GM19395 (cell line): ENCODE measurements around the gene AUTS2.

Experiments used
- ATAC-seq: cut with Tn5 transposase; IDR thresholded peaks from one replicate; pipeline ENCODE4 v1.9.1; 2021; ENCODE audit warnings: mild to moderate bottlenecking, moderate library complexity; ENCODE audit not compliant: unreplicated experiment

Gene AUTS2

GRCh38 chr7:69710768-69711438 is 112.6 kb downstream of the AUTS2 start:
- no peak for ATAC-seq

- ATAC-seq: peak; percentile 70
These were observed 116.8 kb downstream of the AUTS2 start for GRCh38 chr7:69714886-69715576.

GRCh38 chr7:69717221-69717620 is 118.9 kb downstream of the AUTS2 start:
- ATAC-seq: no peak

- ATAC-seq: no peak
These were observed 121.4 kb downstream of the AUTS2 start for GRCh38 chr7:69719717-69720116.

- no peak for ATAC-seq
These were observed 124.6 kb downstream of the AUTS2 start for GRCh38 chr7:69722843-69723242.

GRCh38 chr7:69723663-69724062 is 125.4 kb downstream of the AUTS2 start:
- no peak for ATAC-seq

GRCh38 chr7:69728304-69728703 is 130.0 kb downstream of the AUTS2 start:
- no peak for ATAC-seq

- ATAC-seq: no peak
These were observed 133.9 kb downstream of the AUTS2 start for GRCh38 chr7:69732203-69732602.

GRCh38 chr7:69735582-69735981 is 137.3 kb downstream of the AUTS2 start:
- ATAC-seq: no peak

GRCh38 chr7:69736126-69736810 is 138.0 kb downstream of the AUTS2 start:
- ATAC-seq: no peak

GRCh38 chr7:69738396-69738951 is 140.2 kb downstream of the AUTS2 start:
- peak; percentile 74 for ATAC-seq

- peak; percentile 70 for ATAC-seq
These were observed 140.9 kb downstream of the AUTS2 start for GRCh38 chr7:69739190-69739589.

GRCh38 chr7:69739931-69740431 is 141.7 kb downstream of the AUTS2 start:
- peak; percentile 40 for ATAC-seq

- ATAC-seq: no peak
These were observed 144.0 kb downstream of the AUTS2 start for GRCh38 chr7:69742237-69742636.

- no peak for ATAC-seq
These were observed 145.2 kb downstream of the AUTS2 start for GRCh38 chr7:69743436-69743835.

GRCh38 chr7:69744026-69744425 is 145.8 kb downstream of the AUTS2 start:
- ATAC-seq: no peak

GRCh38 chr7:69746383-69746782 is 148.1 kb downstream of the AUTS2 start:
- ATAC-seq: no peak

GRCh38 chr7:69747144-69747543 is 148.9 kb downstream of the AUTS2 start:
- no peak for ATAC-seq

GRCh38 chr7:69748530-69748929 is 150.3 kb downstream of the AUTS2 start:
- ATAC-seq: no peak

GRCh38 chr7:69749372-69749979 is 151.2 kb downstream of the AUTS2 start:
- ATAC-seq: no peak

- no peak for ATAC-seq
These were observed 151.7 kb downstream of the AUTS2 start for GRCh38 chr7:69749994-69750393.
